ENCODE data around the gene TENM4.

TENM4 gene

DNA sequence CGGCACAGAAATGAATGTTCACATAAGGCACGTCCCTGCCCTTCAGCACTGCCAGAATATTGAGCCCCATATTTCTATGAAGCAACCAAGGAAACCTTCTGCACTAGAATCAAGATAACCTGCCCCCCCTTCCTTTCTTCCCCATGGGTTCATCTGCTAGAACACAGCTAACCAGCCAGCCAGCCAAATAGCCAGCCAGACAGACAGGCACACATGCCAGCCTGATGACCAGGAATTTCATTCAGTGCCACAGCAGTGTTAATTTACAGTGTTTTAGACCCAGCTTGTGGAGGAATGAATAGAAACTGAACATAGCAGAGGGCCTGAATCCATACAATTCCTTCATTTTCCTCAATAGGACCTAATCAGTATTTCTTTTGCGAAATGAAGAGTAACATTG, 57.0 kb downstream of the TENM4 start:
- DNase-seq, result no peak

DNA sequence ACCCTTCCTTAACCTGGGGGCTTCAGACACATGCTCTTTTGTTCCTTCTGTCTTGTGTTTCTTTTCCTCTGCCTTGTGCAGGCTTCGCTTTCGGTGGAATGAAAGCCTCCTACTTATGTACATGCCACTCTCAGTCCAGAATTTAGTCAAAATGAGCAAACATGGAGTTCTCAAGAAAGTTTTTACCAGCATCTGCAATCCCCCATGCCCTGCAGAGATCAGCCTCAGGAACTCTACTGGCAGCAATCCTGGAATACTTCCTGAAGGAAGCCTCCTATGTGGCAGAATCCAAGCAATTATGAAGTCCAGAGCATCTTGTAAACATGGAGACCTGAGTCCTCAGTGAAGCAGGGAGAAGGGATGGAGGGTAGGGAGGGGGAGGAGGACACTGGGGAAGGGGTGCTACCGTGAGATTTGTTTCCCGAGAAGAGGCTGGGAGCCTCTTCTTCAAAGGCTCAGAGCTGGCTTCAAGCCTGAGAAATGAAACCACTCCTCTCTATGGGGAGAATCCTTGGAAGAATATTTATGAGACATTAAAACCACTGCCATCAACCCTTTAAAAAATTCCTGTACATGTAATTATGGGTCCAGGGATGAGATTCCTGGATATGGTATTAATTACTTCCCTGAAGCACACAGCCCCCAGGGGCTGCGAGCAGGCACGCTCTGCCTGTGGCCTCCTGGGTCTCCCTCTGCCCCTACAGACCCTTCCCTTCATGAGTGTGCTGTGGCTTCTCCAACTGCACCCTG, 58.4 kb downstream of the TENM4 start:
- DNase-seq, result no peak

DNA sequence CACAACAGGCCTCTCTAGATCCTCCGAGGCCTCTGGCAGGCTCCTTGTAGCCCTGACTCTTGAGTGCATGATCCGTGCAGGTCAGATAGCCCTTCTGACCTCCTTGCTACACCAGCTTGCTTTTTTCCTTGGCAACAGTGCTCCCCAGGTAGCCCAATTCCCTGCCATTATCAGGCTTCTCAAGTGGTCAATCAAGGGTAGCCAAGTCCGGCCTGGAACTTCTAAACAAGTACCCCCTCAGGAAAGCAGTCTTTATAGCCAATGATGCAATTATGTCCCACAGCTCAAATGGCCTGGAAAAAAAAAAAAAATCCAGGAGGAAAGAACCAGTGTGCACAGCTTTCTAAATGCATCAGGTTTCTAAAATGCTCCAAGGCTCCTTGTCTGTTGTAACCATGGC, 59.8 kb downstream of the TENM4 start:
- no peak for DNase-seq

DNA sequence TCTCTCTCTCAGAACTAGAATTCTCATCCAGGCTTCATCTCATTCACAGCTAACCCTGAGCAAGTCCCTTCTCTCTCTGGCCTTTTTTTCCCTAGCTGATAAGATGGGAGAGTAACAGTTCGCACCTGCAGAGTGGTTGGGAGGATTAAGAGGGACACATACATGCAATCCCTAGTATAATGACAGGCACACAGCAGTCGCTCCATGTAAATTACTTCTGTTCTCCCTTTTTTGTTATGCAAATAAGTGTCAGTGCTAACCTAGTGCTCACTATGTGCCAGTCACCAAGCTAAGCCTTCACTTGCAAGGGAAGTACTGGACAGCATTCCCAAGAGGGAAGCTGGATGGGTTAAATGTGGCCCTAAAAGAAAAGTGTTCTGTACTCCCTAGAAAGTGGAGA, 63.4 kb downstream of the TENM4 start:
- no peak for DNase-seq

DNA sequence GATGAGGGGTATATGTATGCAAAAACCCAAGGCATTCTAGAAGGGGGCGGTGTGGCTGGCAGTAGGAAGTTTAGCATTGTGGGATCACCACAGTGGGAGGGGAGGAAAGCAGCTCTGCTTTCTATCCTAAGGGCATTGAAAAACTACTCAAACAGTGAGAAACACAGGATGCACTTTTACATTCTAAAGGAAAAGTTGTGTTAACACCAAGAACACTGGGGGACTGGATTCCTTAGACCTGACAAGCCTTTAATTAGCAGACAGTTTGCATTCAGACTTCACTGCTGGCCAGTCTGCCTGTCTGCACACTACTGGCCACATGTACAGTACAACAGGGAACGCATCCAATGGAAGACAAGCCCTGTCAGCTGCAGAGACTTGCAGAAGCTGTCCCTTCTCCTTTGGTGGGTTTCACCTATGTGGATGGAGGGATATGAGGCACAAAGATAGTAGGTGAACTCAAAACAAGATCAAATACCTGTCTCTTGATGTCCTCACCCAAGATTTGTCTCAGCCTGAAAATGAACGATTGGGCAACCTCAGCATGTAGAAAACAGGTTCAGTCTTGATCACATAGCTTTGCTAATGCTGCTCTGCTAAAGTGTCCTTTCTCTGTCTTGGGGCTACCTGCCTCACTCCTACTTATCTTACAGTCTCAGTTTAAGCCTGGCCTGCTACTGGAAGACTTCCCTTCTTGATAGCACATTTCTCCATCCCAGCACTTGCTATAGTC, 64.8 kb downstream of the TENM4 start:
- DNase-seq, result no peak

DNA sequence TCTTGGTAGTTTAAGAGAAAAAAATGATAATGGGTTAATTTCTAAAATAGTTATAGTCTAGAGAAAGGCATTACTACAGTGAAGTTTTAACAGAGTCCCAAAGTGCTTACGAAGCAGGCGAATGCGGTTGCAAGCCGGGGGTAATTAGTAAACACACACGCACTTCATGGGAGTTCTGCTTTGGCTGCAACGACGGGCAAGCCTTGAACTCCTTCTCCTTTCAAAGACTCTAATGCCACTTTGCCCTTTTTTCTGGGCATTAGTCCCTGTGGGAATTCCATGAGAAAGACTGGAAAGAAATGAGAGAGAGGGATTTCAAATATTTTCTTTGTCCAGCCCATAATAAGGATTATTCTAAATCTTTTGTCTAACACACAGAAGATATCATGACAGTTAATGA, 66.1 kb downstream of the TENM4 start:
- DNase-seq, result no peak

DNA sequence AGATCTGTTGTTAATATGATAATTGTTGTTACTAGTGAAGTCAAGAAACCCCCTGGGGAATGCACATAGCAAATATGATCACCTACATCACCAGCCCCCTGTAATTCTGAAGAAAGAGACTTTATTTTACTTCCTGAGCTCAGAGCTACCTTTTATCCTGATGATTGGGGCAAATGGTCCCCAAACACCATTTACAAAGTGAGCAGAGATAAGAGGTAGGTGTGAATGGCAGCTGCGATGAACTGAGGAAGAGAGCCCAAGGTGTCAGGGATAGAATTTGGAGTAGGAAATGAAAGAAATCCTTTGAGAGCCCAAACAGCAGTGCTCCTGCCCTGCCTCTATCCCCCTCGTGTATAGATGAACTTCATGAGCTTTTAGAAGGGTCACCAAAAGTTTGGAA, 69.1 kb downstream of the TENM4 start:
- DNase-seq, result no peak

DNA sequence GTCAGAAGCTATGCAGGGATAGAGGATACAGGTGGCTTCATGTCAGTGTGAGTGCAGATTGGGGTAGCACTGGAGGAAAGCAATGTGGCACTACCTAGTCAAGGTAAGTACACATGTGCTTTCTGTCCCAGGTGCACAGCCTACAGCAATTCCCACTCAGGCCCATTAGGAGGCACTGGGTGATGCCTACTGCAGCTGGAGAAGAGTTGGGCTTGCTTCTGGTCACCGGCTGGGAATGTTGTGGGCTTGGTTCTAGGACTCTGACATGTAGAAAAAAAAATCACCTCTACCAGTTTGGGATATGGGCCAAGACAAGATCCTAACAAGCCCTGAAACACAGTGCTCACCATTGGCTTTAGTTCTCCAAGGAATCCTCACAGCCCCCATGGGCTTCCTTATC, 69.7 kb downstream of the TENM4 start:
- DNase-seq, result no peak

DNA sequence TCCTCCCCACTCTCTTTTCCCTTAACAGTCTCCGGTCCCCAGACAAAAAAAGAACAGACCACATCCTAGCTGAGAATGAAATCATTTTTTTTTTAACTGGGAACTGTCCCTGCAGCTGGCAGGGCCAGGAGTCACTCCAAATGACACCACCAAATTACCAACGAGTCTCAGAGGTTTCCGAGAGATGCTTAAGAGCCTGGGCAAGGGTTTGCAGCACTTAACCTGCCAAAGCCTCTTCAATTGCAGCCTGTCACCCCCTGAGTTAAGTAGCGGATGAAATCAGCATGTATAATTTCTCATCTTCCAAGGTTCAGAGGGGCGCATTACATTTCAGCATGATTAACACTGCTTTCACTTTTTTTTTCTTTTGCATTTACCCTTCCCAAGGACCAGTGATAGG, 71.8 kb downstream of the TENM4 start:
- no peak for DNase-seq

DNA sequence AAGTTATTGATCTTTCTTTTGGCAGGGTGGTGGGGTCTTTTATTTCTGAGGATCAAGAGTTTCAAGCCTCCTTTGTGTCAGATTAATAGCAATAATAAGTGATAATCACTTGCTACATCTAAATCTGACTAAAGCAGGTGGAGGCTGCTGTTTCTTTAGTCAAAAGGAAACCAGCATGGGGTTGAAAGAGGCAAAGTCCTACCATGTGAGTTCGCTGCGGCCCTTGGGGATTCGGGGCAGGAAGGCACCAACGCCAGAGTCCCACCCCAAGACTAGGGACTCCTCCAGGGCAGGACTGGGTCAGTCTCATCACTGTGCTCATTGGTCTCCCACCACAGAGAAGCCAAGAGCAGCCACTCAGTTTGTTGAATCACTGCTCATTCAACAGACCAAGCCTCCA, 73.0 kb downstream of the TENM4 start:
- no peak for DNase-seq

DNA sequence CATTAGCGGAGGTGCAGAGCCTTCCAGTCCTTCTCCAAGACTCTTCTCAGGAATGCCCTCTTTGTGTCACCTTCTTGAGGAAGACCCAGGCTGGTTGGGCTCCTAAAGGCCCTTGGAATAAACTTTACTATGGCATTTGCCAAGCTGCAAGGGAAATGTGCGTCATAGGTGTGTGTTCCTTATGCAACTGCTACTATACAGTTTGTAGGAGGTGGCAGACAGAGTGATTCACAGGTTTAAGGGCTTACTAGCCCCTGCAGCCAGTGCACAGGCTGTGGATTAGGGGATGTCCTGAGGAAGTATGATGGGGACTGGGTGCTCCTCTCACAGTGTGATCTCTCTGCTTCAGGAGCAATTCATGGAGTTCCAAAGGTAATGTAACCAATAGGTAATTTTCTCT, 74.6 kb downstream of the TENM4 start:
- no peak for DNase-seq

DNA sequence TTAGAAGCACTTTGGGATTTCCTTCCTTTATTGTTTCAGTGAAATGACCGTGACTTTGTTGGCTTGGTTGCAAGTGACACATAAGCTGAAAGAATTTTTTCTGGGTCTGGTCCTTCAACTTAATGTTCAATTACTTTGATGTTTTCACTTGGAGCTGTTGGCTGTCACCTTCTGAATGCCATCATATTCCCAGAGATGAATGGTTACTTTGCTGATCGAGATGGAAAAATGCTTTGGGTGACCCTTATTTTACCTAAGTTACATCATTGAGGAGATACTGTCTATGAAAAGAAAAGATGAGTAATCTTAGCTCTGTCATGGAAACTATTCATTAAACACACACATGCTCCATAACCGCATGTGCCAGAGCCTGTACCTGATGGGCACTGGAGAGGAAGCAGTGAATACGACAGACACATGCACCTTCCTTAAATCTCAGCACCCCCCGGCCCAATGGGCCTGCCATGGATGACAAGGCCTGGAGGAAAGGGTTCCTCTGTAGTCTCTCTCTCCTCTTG, 76.9 kb downstream of the TENM4 start:
- no peak for DNase-seq

DNA sequence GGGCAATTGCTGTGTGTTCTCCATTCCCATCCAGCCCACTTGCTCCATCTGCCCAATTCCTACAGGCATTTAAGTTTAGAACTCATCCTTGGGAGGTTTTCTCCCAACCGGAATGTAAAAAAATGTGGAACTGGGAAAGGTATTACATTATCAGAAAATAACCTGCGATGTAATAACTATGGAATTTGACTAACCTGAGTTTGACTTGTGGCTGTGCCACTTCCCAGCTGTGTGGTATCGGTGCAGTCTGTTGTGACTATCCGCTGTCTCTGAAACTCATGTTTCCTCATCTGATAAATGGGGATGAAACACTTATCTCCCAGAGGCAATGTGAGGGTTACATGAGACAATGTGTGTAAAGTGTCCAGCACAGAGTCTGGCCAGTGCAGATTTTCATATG, 77.6 kb downstream of the TENM4 start:
- no peak for DNase-seq

DNA sequence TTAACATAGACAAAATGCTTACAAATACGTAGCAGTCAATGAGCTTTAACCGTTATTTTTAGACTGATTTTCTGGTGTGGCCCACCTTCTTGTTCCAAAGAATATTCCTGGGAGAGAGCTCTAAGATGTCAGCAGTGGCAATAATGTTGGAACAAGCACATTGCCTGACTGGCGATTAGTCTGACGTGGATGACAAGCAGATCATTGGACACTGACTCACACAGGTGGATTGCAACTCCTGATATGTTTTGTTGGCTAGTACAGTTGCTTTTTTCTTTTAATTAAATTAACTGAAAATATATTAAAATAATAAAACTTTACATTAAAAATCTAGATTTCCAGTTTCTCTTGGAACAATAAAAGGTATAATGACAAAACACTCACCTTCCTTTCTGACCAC, 78.0 kb downstream of the TENM4 start:
- no peak for DNase-seq

DNA sequence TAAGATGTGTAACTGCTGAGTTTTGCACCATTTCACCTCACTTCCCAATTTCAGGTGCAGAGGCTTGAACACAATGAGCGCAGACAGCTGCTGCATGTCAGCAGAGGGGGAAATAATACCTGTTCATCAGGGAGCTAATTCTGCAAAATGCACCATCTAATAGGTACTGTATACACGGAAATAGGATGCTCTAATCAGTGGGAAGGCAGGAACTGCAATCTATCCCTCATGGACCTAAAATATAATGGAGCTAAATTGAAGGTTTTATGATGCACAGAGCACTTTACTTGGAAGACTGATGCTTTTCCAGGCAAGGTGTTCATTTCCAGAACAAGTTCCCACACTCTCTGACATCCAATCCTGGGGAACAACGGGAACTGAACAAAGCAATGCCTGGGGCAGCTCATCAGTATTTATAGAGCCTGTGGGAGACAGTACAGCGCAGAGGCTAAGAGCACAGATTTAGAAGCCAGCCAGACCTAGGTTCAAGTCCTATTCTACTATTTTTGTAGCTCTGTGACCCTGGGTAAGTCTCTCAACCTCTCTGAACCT, 78.5 kb downstream of the TENM4 start:
- no peak for DNase-seq

DNA sequence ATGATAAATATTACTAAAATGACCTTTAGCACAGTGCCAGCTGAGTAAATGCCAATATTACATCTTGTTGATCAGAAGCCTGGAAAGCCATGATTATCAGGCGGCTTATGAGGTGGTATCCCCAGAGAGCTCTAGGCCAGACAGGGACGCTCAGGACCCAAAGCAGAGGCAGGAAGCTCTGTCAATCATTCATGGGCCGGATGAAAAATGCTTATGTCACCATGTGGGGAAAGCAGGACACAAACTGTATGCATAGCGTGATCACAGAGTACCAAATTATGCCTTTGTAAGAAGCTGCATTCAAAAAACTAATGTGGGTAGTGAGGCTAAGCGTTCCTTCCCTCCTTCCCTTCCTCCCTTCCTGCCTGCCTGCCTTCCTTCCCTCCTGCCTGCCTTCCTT, 82.6 kb downstream of the TENM4 start:
- DNase-seq, result no peak

DNA sequence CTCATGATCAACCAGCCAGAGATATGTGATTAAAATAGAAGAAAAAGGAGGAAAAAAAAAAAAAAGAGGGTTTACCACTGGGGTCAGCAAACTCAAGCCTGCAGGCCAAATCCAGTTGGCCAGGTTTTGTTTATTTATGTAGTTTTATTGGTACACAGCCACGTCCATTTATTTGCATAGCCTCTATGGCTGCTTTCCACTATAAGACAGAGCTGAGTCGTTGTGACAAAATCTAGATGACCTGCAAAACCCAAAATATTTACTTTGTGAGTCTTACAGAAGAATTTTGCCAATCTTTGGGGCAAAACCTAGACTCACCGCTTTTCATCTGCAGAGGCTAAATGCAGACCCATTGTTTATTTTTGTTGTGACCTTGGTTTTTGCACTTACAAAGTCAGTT, 87.1 kb downstream of the TENM4 start:
- DNase-seq, result no peak

DNA sequence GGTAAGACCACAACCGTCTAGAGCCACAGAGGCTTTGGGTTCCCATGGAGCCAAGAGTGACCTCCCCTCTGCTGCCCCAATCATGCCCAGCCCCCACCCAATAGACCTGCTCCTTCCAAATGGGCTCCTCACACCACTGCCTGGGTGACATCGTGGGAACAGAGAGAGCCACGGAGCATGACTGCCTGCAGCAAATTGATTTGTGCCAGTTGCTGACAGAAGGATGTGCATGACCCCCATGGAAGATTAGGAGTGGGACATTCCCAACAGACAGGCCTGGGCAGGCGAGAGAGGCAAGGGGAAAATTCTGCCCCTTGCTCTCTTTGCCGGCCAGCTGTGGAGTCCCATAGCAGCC, 88.5 kb downstream of the TENM4 start:
- no peak for DNase-seq

DNA sequence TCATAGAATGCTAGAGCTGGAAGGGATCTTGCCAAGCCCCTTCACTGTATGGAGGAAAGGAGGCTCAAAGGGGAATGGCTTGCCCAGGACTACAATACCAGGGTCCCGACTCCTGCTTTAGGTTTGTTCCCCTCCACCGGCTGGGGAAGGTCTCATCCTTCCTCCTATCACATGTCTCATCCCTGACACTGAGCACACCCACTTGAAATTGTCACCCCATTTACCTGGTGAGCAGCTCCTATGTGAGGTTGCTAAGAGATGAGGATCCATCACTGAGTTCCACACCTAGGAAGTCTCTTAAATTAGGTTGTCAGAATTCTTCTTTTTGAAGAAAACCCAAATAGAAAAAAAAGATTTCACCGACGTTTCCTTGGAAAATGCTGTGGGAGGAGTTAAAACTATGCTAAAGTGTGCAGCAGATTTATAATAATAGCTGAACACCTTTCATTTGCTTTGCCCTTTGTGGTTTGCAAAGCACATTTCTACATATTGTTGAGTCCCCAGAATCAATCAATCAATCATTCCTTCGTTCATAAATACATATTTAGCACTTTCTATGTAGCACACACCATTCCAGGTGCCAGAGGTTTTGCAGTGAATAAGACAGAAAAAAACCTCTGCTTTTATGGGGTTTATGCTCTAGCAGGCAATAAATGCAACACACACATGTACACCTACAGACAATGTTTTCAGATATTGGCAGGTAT, 91.7 kb downstream of the TENM4 start:
- no peak for DNase-seq

DNA sequence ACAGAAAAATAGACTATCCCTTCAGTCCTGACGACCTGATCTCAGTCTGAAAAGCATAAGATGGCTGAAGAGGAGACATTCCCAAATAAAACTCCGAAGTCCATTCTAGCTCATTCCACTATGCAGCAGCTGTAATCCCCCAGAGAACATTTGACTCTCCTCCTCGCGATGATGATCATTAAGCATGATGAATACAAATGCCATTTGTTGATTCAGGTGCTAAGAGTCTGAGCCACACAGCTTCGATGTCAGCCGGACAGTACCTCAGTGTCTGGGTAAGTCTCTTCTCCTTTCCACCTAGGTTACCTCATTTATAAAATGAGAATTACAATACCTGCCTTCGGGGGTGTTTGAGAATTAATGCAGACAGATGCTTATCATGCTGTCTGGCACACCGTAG, 94.8 kb downstream of the TENM4 start:
- DNase-seq, result no peak

DNA sequence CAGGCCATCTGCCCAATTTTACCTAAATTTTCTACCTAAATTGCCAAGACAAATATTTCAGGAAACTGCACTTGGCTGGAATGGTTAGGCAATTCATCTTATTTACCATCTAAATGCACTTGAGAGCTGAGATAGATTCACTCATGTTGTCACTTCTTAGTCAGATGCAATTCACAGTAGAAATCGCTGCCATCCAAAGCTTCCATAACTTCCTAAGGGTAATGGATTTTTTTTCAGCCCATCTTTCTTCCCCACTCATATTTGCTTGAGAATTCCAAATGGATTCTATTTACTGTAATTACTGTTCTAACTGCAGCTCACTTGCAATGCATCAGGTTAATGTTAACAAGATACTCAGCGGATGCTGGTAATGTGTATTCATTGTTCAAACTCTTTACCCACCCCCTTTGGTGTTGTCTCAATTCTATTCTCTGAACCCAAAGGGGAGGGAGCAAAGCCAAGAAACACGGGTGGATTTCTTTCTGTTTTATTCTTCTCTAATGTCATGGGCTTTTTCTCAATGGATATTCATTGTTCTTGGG, 96.0 kb downstream of the TENM4 start:
- DNase-seq, result no peak

DNA sequence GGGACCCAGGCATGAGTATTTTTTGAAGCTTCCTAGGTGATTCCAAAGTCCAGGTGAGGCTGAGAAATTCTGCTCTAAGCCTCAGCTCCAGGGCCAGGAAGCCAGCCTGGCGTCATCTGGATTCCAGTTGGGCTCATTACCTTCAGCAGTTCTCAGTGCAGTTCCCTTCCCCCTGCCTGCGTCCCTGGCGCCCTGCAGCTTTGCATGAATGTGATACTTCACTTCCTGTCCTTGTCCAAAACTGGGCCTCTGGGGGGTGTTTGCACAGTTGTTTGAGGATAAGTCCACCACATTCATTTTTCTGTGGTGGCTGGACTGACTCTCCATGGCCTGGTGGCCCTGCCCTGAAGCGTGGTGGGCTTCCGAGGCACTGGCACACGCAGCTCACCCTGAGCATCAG, 98.1 kb downstream of the TENM4 start:
- no peak for DNase-seq

DNA sequence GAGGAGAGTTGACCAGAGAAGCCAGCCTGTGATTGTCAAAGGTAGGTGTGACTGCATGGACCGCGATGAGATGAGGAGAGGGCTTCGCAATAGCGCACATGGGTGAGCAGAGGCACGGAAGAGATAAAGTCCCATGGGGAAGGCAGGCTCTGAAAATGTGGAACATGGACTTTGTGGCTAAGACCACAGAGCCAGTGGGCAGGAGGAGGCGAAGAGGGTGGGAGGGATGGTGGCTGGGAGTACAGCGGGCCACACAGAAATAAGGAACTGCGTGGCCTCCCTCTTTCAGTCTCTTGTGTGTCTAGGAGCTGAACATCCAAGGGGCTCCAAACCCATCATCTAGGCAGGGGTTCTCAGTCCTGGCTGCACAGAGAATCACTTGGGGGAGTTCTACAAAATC, 98.6 kb downstream of the TENM4 start:
- no peak for DNase-seq

DNA sequence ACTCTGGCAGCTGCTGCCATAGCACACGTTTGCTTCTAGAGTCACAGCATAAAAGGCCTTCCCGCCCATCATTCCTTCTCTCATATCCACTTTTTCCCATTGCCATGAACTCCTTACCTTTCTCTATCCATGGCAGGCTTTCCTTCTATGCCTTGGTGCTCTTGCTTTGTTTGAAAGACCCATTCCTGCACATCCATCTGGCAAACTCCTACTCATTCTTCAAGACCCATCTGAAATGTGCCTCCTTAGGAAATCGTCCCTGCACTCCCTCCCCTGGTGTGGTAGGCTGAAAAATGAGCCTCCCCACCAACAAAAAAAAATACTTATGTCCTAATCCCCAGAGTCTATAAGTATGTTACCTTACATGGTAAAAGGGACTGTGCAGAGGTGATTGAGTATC, 100.3 kb downstream of the TENM4 start:
- no peak for DNase-seq

Measured in activated effector memory CD4-positive, alpha-beta T cell treated with anti-CD3 and anti-CD28 coated beads, Interleukin-2, amount 50 U/mL, for 16 hours (primary cell).